Measurements from ENCODE around the gene TMEM131.

The TMEM131 gene

DNA sequence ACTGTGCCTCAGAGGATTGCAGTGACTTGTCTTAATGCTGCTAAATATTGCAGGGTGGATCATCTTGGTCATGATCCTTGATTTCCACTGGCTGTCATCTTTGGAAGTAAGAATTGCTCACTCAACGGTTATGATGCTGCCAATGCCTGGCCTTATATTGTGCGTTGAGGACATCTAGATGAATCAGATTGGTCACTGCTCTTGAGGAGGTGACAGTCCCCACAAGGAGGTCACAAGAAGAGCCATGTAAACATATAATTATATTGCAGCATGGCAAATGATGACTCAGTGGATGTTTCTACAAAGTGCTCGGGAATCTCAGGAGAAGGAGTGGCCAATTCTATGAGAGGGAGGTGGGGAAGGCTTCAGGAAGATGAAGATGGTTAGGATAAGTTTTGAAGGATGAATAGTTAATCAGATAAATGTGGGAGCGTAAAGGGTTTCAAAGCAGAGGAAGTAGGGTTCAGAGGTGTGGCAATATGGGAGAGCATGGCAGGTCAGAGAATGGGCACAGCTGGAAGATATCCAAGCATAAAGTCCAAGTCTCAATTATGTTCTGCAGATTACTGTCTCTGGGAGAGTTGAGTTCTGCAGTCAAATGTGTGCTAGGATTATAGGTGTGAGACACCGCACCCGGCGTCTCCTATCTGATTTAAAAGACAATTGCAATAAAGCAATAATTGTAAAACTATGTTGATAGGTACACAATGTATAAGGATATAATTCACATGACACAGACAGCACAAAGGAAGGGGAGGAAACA, 21.3 kb upstream of the TMEM131 start:
- H3K36me3 ChIP-seq (ENCODE audit: control insufficient read depth, insufficient read depth, low read length) = no peaks in the 10 kb centered on the region
- WGBS, 2 experiments (ENCODE audit: insufficient coverage in 2 of 2) = 73 to 91% methylated on average over 3 of the region's 7 CpGs
- no peak overlapping the region for H3K27ac ChIP-seq (ENCODE audit: low read depth, low read length, severe bottlenecking)
- no peaks in the 10 kb centered on the region for H3K9me3 ChIP-seq (ENCODE audit: control insufficient read depth, low read length)
- H3K4me1 ChIP-seq (ENCODE audit: control insufficient read depth, insufficient read depth, low read length, poor library complexity, severe bottlenecking) = no peaks in the 10 kb centered on the region
- no peak overlapping the region for H3K4me3 ChIP-seq (ENCODE audit: extremely low read depth, insufficient read depth, low read length, poor library complexity, severe bottlenecking)

- no peaks in the 10 kb centered on the region for H3K4me1 ChIP-seq (ENCODE audit: control insufficient read depth, insufficient read depth, low read length, poor library complexity, severe bottlenecking)
- WGBS, 2 experiments (ENCODE audit: insufficient coverage in 2 of 2) = no CpG with 5 or more reads among the region's 1 CpG
- H3K9me3 ChIP-seq (ENCODE audit: control insufficient read depth, low read length) = no peaks in the 10 kb centered on the region
- no peak overlapping the region for H3K27ac ChIP-seq (ENCODE audit: low read depth, low read length, severe bottlenecking)
- H3K4me3 ChIP-seq (ENCODE audit: extremely low read depth, insufficient read depth, low read length, poor library complexity, severe bottlenecking) = no peak overlapping the region
- no peaks in the 10 kb centered on the region for H3K36me3 ChIP-seq (ENCODE audit: control insufficient read depth, insufficient read depth, low read length)
These were observed 19.9 kb upstream of the TMEM131 start for GRCh38 chr2:98015671-98016070.

- Histone ChIP-seq H3K4me1 (ENCODE audit: control insufficient read depth, insufficient read depth, low read length, poor library complexity, severe bottlenecking) (no peaks in the 10 kb centered on the region), H3K36me3 (ENCODE audit: control insufficient read depth, insufficient read depth, low read length) (no peaks in the 10 kb centered on the region), H3K9me3 (ENCODE audit: control insufficient read depth, low read length) (no peaks in the 10 kb centered on the region), H3K4me3 (ENCODE audit: extremely low read depth, insufficient read depth, low read length, poor library complexity, severe bottlenecking) (no peak overlapping the region), H3K27ac (ENCODE audit: low read depth, low read length, severe bottlenecking) (no peak overlapping the region)
- WGBS, 2 experiments (ENCODE audit: insufficient coverage in 2 of 2) = 86% methylated on average over 1 of the region's 2 CpGs; no CpG with 5 or more reads in 1 of the 2 experiments
These were observed 18.6 kb upstream of the TMEM131 start for GRCh38 chr2:98014379-98014778.

- no peaks in the 10 kb centered on the region for H3K4me1 ChIP-seq (ENCODE audit: control insufficient read depth, insufficient read depth, low read length, poor library complexity, severe bottlenecking)
- H3K27ac ChIP-seq (ENCODE audit: low read depth, low read length, severe bottlenecking) = no peak overlapping the region
- H3K4me3 ChIP-seq (ENCODE audit: extremely low read depth, insufficient read depth, low read length, poor library complexity, severe bottlenecking) = no peak overlapping the region
- WGBS, 2 experiments (ENCODE audit: insufficient coverage in 2 of 2) = 90% methylated on average over 14 to 15 of the region's 15 CpGs
- no peaks in the 10 kb centered on the region for H3K9me3 ChIP-seq (ENCODE audit: control insufficient read depth, low read length)
- no peaks in the 10 kb centered on the region for H3K36me3 ChIP-seq (ENCODE audit: control insufficient read depth, insufficient read depth, low read length)
These were observed 17.8 kb upstream of the TMEM131 start for GRCh38 chr2:98013407-98014042.

DNA sequence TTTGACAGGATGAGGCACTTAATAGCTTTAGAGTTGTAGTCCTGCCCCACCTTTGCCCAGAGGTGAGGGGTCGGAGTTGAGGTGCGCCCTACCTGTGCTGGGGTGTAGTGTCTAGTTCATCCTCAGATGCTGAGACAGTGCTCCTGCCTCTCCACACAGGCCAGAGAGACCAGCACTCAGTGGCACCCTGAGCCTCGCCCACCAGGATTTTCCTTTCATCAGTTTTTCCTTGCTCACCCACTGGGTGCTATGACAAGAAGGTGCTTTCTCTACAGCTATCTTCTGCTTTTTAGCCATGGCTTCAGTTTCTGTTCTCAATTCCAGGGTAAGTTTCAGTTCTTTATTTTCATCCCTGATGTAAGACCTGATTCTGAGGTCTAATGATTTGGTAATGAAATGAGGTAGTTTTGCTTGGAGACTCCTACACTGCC, 16.8 kb upstream of the TMEM131 start:
- Histone ChIP-seq H3K4me3 (ENCODE audit: extremely low read depth, insufficient read depth, low read length, poor library complexity, severe bottlenecking) (no peak overlapping the region), H3K9me3 (ENCODE audit: control insufficient read depth, low read length) (no peaks in the 10 kb centered on the region), H3K36me3 (ENCODE audit: control insufficient read depth, insufficient read depth, low read length) (no peaks in the 10 kb centered on the region), H3K4me1 (ENCODE audit: control insufficient read depth, insufficient read depth, low read length, poor library complexity, severe bottlenecking) (no peaks in the 10 kb centered on the region), H3K27ac (ENCODE audit: low read depth, low read length, severe bottlenecking) (no peak overlapping the region)
- WGBS, 2 experiments (ENCODE audit: insufficient coverage in 2 of 2) = 90 to 94% methylated on average over 1 to 3 of the region's 3 CpGs

DNA sequence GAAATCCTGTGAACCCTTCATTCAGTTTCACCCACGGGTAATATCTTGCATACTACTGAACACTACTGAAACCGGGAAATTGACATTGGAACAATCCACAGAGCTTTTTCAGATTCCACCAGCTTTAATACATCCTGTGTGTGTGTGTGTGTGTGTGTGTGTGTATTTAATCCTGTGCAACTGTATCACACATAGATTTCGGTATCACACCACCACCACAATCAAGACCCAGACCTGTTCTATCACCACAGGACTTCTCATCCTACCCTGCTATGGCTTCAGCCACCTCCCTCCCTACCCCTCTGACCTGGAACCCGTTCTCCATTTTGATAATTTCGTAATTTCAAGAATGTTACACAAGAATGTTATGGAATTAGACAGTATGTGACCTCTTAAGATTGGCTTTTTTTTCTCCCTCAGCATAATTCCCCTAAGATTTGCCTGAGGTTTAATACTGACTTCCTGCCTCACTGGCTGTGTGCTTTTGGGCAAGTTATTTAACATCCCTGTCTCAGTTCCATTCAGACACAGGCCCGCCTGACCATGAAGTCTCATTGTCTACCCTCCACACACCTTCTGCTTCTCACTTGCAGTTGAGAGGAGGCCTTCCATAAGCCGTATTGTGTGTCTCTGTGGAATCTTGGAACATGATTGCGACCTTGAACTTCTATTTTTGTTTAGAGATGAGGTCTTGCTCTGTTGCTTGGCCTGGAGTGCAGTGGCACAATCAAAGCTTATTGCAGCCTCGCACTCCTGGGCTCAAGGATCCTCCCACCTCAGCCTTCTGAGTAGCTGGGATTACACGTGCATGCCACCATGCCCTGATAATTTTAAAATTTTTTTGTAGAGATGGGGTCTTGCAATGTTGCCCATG, 14.4 kb upstream of the TMEM131 start:
- no peaks in the 10 kb centered on the region for H3K4me1 ChIP-seq (ENCODE audit: control insufficient read depth, insufficient read depth, low read length, poor library complexity, severe bottlenecking)
- WGBS, 2 experiments (ENCODE audit: insufficient coverage in 2 of 2) = 85 to 95% methylated on average over 2 to 3 of the region's 10 CpGs
- no peaks in the 10 kb centered on the region for H3K9me3 ChIP-seq (ENCODE audit: control insufficient read depth, low read length)
- H3K36me3 ChIP-seq (ENCODE audit: control insufficient read depth, insufficient read depth, low read length) = no peaks in the 10 kb centered on the region
- no peak overlapping the region for H3K4me3 ChIP-seq (ENCODE audit: extremely low read depth, insufficient read depth, low read length, poor library complexity, severe bottlenecking)
- no peak overlapping the region for H3K27ac ChIP-seq (ENCODE audit: low read depth, low read length, severe bottlenecking)

- Histone ChIP-seq H3K36me3 (ENCODE audit: control insufficient read depth, insufficient read depth, low read length) (no peaks in the 10 kb centered on the region), H3K9me3 (ENCODE audit: control insufficient read depth, low read length) (no peaks in the 10 kb centered on the region), H3K4me1 (ENCODE audit: control insufficient read depth, insufficient read depth, low read length, poor library complexity, severe bottlenecking) (no peaks in the 10 kb centered on the region), H3K27ac (ENCODE audit: low read depth, low read length, severe bottlenecking) (no peak overlapping the region), H3K4me3 (ENCODE audit: extremely low read depth, insufficient read depth, low read length, poor library complexity, severe bottlenecking) (no peak overlapping the region)
- 80 to 83% methylated on average over 2 of the region's 3 CpGs for WGBS, 2 experiments (ENCODE audit: insufficient coverage in 2 of 2)
These were observed 12.7 kb upstream of the TMEM131 start for GRCh38 chr2:98008415-98008814.

- no peak overlapping the region for H3K27ac ChIP-seq (ENCODE audit: low read depth, low read length, severe bottlenecking)
- H3K4me3 ChIP-seq (ENCODE audit: extremely low read depth, insufficient read depth, low read length, poor library complexity, severe bottlenecking) = no peak overlapping the region
- no CpG with 5 or more reads among the region's 11 CpGs for WGBS, 2 experiments (ENCODE audit: insufficient coverage in 2 of 2)
- H3K4me1 ChIP-seq (ENCODE audit: control insufficient read depth, insufficient read depth, low read length, poor library complexity, severe bottlenecking) = no peaks in the 10 kb centered on the region
- no peaks in the 10 kb centered on the region for H3K36me3 ChIP-seq (ENCODE audit: control insufficient read depth, insufficient read depth, low read length)
- no peaks in the 10 kb centered on the region for H3K9me3 ChIP-seq (ENCODE audit: control insufficient read depth, low read length)
These were observed 10.6 kb upstream of the TMEM131 start for GRCh38 chr2:98006378-98006777.

- H3K27ac ChIP-seq (ENCODE audit: low read depth, low read length, severe bottlenecking) = no peak overlapping the region
- H3K9me3 ChIP-seq (ENCODE audit: control insufficient read depth, low read length) = no peaks in the 10 kb centered on the region
- H3K36me3 ChIP-seq (ENCODE audit: control insufficient read depth, insufficient read depth, low read length) = no peaks in the 10 kb centered on the region
- no peak overlapping the region for H3K4me3 ChIP-seq (ENCODE audit: extremely low read depth, insufficient read depth, low read length, poor library complexity, severe bottlenecking)
- WGBS, 2 experiments (ENCODE audit: insufficient coverage in 2 of 2) = 100% methylated on average over 1 of the region's 3 CpGs
- no peaks in the 10 kb centered on the region for H3K4me1 ChIP-seq (ENCODE audit: control insufficient read depth, insufficient read depth, low read length, poor library complexity, severe bottlenecking)
These were observed 8.9 kb upstream of the TMEM131 start for GRCh38 chr2:98004613-98005012.

- no peaks in the 10 kb centered on the region for H3K4me1 ChIP-seq (ENCODE audit: control insufficient read depth, insufficient read depth, low read length, poor library complexity, severe bottlenecking)
- H3K36me3 ChIP-seq (ENCODE audit: control insufficient read depth, insufficient read depth, low read length) = no peaks in the 10 kb centered on the region
- H3K27ac ChIP-seq (ENCODE audit: low read depth, low read length, severe bottlenecking) = no peak overlapping the region
- no peak overlapping the region for H3K4me3 ChIP-seq (ENCODE audit: extremely low read depth, insufficient read depth, low read length, poor library complexity, severe bottlenecking)
- no peaks in the 10 kb centered on the region for H3K9me3 ChIP-seq (ENCODE audit: control insufficient read depth, low read length)
- whole genome bisulfite sequencing, 2 experiments (ENCODE audit: insufficient coverage in 2 of 2) = no CpG with 5 or more reads among the region's 2 CpGs
These were observed 8.3 kb upstream of the TMEM131 start for GRCh38 chr2:98004047-98004446.

Measured in mesodermal cell (in vitro differentiated cells).